Subcutaneous adipose tissue (tissue), 4 donors: Measurements from ENCODE around the gene PYCR2. TPM values are rescaled to one million over a fixed set of nuclear protein-coding genes. Genes with fewer than 3 reads are reported as not detected.

Source experiments
- total RNA-seq, 4 donors: library from RNA; depleted of rRNA; stranded (reverse); fragments of >200 nt; gene quantifications; one replicate each; pipeline ENCODE4 v1.1.0, GENCODE V29; 2016
- TF ChIP-seq, protein P1 (sequence below): fragments of 450-650 bp; IDR thresholded peaks from one replicate; pipeline ENCODE4 v1.5.1; 2016; ENCODE audit warnings: low read depth, mild to moderate bottlenecking, control low read depth, antibody characterized with exemption, moderate library complexity

PYCR2 gene
- total RNA-seq, 4 donors from 2014 or later, result 24.1 to 42.8 (median 36.2) TPM

DNA sequence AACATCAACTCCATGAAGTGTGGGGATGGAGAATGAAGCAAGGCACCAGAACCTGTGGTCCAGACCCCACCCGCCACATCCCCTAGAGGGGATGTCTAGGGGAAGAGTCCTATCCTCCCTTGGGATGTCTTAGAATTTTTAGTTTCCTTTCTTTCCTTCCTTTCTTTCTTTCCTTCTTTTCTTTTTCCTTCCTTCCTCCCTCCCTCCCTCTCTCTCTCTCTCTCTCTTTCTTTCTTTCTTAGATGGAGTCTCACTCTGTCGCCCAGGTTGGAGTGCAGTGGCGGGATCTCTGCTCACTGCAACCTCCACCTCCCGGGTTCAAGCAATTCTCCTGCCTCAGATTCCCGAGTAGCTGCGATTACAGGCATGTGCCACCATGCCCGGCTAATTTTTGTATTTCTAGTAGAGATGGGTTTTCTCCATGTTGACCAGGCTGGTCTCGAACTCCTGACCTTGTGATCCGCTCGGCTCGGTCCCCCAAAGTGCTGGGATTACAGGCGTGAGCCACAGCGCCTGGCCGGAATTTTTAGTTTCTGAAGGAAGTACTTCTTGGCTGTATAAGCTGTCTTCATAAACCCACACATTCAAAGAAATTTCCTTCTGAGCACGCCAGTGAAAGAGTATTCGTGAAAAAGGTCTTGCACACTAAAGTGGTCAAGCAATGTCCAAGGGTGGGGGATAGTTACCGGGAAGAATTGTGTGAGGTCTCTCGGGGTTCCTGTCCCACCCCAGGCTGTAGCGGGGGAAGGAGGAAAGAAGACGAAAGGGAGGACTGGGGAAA, 37.8 kb upstream of the PYCR2 start:
- TF ChIP-seq, protein P1, sequence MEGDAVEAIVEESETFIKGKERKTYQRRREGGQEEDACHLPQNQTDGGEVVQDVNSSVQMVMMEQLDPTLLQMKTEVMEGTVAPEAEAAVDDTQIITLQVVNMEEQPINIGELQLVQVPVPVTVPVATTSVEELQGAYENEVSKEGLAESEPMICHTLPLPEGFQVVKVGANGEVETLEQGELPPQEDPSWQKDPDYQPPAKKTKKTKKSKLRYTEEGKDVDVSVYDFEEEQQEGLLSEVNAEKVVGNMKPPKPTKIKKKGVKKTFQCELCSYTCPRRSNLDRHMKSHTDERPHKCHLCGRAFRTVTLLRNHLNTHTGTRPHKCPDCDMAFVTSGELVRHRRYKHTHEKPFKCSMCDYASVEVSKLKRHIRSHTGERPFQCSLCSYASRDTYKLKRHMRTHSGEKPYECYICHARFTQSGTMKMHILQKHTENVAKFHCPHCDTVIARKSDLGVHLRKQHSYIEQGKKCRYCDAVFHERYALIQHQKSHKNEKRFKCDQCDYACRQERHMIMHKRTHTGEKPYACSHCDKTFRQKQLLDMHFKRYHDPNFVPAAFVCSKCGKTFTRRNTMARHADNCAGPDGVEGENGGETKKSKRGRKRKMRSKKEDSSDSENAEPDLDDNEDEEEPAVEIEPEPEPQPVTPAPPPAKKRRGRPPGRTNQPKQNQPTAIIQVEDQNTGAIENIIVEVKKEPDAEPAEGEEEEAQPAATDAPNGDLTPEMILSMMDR, result no peak

GRCh38 chr1:225958041-225958440, 34.0 kb upstream of the PYCR2 start:
- TF ChIP-seq, protein P1, result no peak

DNA sequence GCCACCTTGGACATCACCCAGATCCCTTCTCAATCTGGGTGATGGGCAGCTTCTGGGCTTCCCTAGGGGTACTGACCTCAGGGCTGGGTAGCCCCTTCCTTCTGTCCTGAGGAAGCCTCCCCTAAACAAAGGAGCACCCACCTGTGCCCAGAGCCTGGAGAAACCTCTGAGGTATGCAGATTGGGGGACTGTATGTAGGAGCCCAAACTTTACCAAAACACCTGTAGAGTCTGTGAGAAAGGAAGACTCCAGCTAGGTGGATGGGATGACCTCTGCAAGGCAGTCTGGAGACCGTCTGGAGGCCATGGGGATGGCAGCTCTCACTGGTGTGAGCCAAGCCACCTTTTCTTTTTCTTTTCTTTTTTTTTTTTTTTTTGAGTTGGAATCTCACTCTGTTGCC, 30.7 kb upstream of the PYCR2 start:
- TF ChIP-seq, protein P1, result no peak

DNA sequence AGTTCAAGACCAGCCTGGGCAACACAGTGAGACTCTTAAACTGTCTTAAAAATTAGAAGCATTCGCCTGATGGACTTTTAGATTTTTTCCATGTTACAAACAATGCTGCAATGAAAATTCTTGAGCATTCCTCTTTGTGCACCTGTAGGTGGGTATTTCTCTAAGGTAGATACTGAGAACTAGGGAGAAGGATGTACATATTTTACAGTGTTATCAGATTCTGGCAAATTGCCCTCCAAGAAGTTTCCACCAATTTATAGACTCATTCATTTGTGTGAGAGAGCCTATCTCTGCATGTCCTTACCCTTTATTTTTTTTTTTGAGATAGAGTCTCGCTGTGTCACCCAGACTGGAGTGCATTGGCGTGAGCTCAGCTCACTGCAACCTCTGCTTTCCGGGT, 29.3 kb upstream of the PYCR2 start:
- TF ChIP-seq, protein P1, result no peak

- TF ChIP-seq, protein P1, result no peak
Observed at GRCh38 chr1:225950905-225951497, 27.0 kb upstream of the PYCR2 start.

DNA sequence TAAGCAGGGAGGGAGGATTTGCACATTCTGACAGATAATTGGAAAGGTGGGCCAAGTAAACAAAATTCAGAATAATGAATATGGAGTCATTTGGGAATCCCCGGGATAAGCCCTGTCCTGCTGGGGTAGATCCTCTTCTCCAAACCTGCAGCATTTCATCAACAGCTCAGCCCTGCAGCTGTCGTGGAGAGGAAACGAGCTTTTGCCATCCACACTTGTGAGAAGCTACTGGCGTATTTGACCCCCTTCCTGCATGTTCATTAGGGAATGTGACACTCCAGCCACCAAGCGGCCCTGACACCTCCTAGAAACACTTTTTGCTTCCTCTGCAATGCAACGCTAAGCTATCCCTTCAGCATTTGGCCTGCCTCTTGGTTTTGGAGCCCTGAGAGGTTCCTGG, 25.0 kb upstream of the PYCR2 start:
- TF ChIP-seq, protein P1, result no peak

DNA sequence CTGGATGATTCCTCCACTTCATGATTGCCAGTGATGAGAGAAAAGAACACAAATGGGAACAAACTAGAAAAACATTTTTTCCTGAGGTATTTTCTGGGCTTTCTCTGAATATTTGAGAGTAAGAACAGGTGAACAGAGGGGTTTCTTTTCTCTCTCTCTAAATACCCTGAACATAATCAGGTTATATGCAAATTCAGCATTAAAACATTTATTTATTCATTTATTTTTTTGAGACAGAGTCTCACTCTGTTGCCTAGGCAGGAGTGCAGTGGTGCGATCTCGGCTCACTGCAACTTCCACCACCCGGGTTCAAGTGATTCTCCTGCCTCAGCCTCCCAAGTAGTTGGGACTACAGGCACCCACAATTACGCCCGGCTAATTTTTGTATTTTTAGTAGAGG, 22.8 kb upstream of the PYCR2 start:
- TF ChIP-seq, protein P1, result no peak
